Left ventricle myocardium inferior (tissue), 1 donor: Measurements from ENCODE around the gene TMEM52. TPM values are rescaled to one million over a fixed set of nuclear protein-coding genes. Genes with fewer than 3 reads are reported as not detected.

ENCODE experiments used
- DNase-seq: peaks from one replicate; pipeline ENCODE4 v3.0.0-alpha.2; 2020
- H3K27ac ChIP-seq: fragments of 200-600 bp; replicated peaks from 2 replicates; pipeline ENCODE4 v1.8.0; 2021
- H3K27me3 ChIP-seq: fragments of 200-600 bp; 2 replicates; pipeline ENCODE4 v1.8.0; 2021; ENCODE audit warnings: low read depth
- H3K36me3 ChIP-seq: fragments of 200-600 bp; 2 replicates; pipeline ENCODE4 v1.8.0; 2021
- H3K4me1 ChIP-seq: fragments of 200-600 bp; 2 replicates; pipeline ENCODE4 v1.8.0; 2021
- H3K4me3 ChIP-seq: fragments of 200-600 bp; 2 replicates; pipeline ENCODE4 v1.8.0; 2021; ENCODE audit warnings: mild to moderate bottlenecking, moderate library complexity
- H3K9me3 ChIP-seq: fragments of 200-600 bp; replicated peaks from 2 replicates; pipeline ENCODE4 v1.8.0; 2021
- intact Hi-C: fragments of 100-400 bp; cut with micrococcal nuclease; formaldehyde crosslinking; loops from one replicate; pipeline ENCODE4 v1.11.0; 2022
- total RNA-seq: library from RNA; stranded (reverse); fragmentation: NEBNext Ultra II Directional; extraction: Animal tissue kit (Norgen Biotek cat#: 25700); gene quantifications from one replicate; pipeline ENCODE4 v1.2.1, GENCODE V29; 2021
- TF ChIP-seq, protein P1 (sequence below): fragments of 200-600 bp; IDR thresholded peaks from 2 replicates; pipeline ENCODE4 v1.8.0; 2021; ENCODE audit warnings: antibody characterized with exemption, mild to moderate bottlenecking, borderline replicate concordance
- donor health status: DM: no; HTN: yes; CAD: no; lungs with severe emphysema.

The TMEM52 gene
- total RNA-seq, 1 donor from 2014 or later = 0.47 TPM

DNA sequence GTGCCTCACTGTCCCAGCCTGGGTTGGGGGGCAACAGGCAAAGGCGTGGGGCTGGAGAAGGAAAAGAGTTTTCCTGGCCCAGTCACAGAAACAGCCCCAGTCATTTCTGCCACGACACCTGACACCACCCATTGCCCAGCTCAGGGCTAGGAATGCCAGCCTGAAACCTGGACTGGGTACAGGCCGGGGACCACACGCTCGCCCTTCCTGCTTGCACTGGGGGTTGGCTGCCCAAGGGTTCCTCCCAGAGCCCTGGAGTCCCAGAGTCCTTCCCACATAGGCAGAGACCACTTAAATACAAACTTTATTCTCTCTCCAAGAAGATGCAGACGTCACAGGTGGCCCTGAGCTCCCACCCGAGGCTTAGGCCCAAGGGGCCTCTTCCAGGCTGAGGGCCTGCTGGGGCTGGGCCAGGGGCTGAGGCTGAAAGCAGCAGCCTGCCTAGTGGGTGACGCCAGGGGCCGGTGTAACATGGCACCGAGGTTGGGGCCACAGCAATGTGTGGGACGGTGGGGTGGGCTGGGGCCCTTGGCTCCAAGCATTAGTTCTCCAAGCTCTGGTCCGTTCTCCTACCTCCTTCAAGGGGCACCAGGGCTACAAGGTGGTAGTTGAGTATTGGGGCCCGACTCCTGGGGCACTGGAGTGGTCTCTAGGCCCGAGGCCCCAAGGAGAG lies 1.6 kb downstream of the TMEM52 start:
- TF ChIP-seq, protein P1, sequence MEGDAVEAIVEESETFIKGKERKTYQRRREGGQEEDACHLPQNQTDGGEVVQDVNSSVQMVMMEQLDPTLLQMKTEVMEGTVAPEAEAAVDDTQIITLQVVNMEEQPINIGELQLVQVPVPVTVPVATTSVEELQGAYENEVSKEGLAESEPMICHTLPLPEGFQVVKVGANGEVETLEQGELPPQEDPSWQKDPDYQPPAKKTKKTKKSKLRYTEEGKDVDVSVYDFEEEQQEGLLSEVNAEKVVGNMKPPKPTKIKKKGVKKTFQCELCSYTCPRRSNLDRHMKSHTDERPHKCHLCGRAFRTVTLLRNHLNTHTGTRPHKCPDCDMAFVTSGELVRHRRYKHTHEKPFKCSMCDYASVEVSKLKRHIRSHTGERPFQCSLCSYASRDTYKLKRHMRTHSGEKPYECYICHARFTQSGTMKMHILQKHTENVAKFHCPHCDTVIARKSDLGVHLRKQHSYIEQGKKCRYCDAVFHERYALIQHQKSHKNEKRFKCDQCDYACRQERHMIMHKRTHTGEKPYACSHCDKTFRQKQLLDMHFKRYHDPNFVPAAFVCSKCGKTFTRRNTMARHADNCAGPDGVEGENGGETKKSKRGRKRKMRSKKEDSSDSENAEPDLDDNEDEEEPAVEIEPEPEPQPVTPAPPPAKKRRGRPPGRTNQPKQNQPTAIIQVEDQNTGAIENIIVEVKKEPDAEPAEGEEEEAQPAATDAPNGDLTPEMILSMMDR = no peak
- DNase-seq = no peak
- Histone ChIP-seq H3K9me3 (no peaks in the 10 kb centered on the region), H3K4me1 (peaks cover 23% of the 10 kb centered on the region), H3K27me3 (no peaks in the 10 kb centered on the region), H3K36me3 (no peaks in the 10 kb centered on the region), H3K4me3 (no peak overlapping the region), H3K27ac (no peak overlapping the region)
- intact Hi-C loops = no loop called here

DNA sequence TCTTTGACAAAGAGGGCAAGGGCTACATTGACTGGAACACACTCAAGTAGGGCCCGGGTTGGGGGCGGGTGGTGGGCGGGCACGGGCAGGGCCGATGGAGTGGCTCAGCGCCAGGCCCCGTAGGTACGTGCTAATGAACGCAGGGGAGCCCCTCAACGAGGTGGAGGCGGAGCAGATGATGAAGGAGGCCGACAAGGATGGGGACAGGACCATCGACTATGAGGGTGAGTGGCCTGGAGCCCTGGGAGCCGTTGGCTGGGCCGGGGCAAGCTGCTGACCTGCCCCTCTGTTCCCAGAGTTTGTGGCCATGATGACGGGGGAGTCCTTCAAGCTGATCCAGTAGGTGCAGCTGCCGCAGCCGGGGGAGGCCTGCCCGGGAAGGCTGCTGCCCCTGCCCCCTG lies 2.2 kb downstream of the TMEM52 start:
- TF ChIP-seq, protein P1 = no peak
- Histone ChIP-seq H3K4me1 (peaks cover 23% of the 10 kb centered on the region), H3K27me3 (no peaks in the 10 kb centered on the region), H3K27ac (no peak overlapping the region), H3K9me3 (no peaks in the 10 kb centered on the region), H3K36me3 (no peaks in the 10 kb centered on the region), H3K4me3 (no peak overlapping the region)
- no peak for DNase-seq
- intact Hi-C loops = no loop called here

GRCh38 chr1:1915911-1916840 lies 2.9 kb downstream of the TMEM52 start:
- no peak for DNase-seq
- H3K27ac ChIP-seq = no peak overlapping the region
- no peaks in the 10 kb centered on the region for H3K36me3 ChIP-seq
- H3K4me1 ChIP-seq = peaks cover 23% of the 10 kb centered on the region
- TF ChIP-seq, protein P1 = no peak
- H3K4me3 ChIP-seq = no peak overlapping the region
- H3K27me3 ChIP-seq = no peaks in the 10 kb centered on the region
- intact Hi-C loops = no loop called here
- no peaks in the 10 kb centered on the region for H3K9me3 ChIP-seq

- no peak for DNase-seq
Measured at GRCh38 chr1:1914971-1915692, 3.9 kb downstream of the TMEM52 start, which contains the start of gene CALML6. Gene CALML6 (plus strand): TSS chr1:1915260. CDS start chr1:1915281, 21 bp downstream.

More at GRCh38 chr1:1914971-1915692, 3.9 kb downstream of the TMEM52 start, which contains the start of gene CALML6:
- no peaks in the 10 kb centered on the region for H3K36me3 ChIP-seq
- H3K4me3 ChIP-seq = no peak within 1 kb of the TSS
- no peaks in the 10 kb centered on the region for H3K9me3 ChIP-seq
- H3K27me3 ChIP-seq = no peaks in the 10 kb centered on the region
- TF ChIP-seq, protein P1 = no peak
- intact Hi-C loops = no loop called here
- H3K4me1 ChIP-seq = peaks cover 23% of the 10 kb centered on the region
- no peak within 1 kb of the TSS for H3K27ac ChIP-seq
